ENCODE data around the gene DCBLD2.

The DCBLD2 gene

DNA sequence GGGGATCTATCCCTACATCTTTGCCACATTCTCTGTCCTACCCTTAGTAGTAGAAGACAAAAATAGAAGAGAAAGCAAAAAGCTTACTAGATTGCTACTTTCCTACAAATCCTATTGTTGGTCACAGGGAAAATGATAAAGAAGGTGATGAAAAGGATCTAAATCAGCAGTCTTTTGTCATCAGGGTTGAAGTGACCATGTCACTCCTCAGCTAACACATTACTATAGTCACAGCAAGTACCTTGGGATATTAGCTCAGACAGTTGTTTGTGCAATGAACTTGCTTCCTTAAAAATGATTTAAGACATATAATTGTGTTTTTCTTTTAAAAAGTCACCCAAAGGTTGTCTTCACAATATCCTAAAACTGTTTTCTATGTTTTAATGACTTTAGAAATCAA is 132.0 kb downstream of the DCBLD2 start:
- no peak overlapping the region for H2BK5ac ChIP-seq (ENCODE audit: low read length)
- no peaks in the 10 kb centered on the region for H3K9me3 ChIP-seq (replicated peaks in 1 of 2; ENCODE audit: control insufficient read depth in 2 of 2, insufficient read depth in 1 of 2, low read depth in 1 of 2, low read length in 2 of 2)
- H3K27me3 ChIP-seq (ENCODE audit: control insufficient read depth in 3 of 3, insufficient read depth in 3 of 3, low read depth in 1 of 3, low read length in 3 of 3) = no peaks in the 10 kb centered on the region
- DNase-seq (ENCODE audit: low spot score) = no peak
- no peak overlapping the region for H3K4ac ChIP-seq (ENCODE audit: low read length)
- no peak overlapping the region for H2BK120ac ChIP-seq (ENCODE audit: low read depth, low read length)
- H3K36me3 ChIP-seq (replicated peaks in 1 of 2; ENCODE audit: control insufficient read depth in 2 of 2, insufficient read depth in 2 of 2, low read length in 2 of 2) = no peaks in the 10 kb centered on the region
- no peak overlapping the region for H2BK15ac ChIP-seq (ENCODE audit: low read length)
- no peak overlapping the region for H2BK12ac ChIP-seq (ENCODE audit: low read length)
- no peak overlapping the region for H3K18ac ChIP-seq (ENCODE audit: low read length)
- H3K27ac ChIP-seq (replicated peaks; ENCODE audit: low read length) = no peak overlapping the region
- H4K91ac ChIP-seq (ENCODE audit: low read depth, low read length, poor library complexity) = no peak overlapping the region
- no peak overlapping the region for H2AK5ac ChIP-seq (ENCODE audit: low read depth, low read length)
- no peak overlapping the region for H4K8ac ChIP-seq (ENCODE audit: low read depth, low read length)
- no peaks in the 10 kb centered on the region for H3K79me1 ChIP-seq (ENCODE audit: low read depth, low read length)
- no peak overlapping the region for H2AFZ ChIP-seq (ENCODE audit: low read length)
- H3K4me1 ChIP-seq (ENCODE audit: control insufficient read depth in 2 of 2, insufficient read depth in 1 of 2, low read depth in 1 of 2, low read length in 2 of 2) = peaks cover 0 to 4% of the 10 kb centered on the region in 2 donors
- H3K23ac ChIP-seq (ENCODE audit: low read depth, low read length, poor library complexity) = no peak overlapping the region
- no peak overlapping the region for H3K4me3 ChIP-seq (ENCODE audit: low read length in 2 of 2)
- no peak overlapping the region for H3K4me2 ChIP-seq (ENCODE audit: insufficient read depth, low read length, poor library complexity, severe bottlenecking)
- H3K9ac ChIP-seq (ENCODE audit: low read depth, low read length, poor library complexity) = no peak overlapping the region
- no peak overlapping the region for H3K14ac ChIP-seq (ENCODE audit: low read length)

DNA sequence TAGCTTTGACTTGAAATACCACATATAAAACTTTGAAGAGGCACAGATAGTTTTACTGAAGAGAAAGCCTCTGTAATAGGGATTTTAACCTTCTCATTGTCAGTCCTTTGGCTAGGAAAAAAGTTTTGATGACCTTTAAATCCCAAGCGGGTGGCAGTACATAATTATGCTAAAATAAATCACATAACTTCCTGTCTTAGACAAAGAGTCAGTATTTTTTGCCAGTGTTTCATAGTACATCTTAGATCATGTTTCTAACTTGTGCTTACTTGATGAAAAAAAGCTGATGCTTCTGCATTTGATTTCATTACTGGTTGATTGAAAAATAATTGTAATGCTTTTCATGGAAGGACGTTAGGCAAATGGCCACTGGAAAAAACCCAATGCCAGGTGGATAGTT is 132.5 kb downstream of the DCBLD2 start:
- no peak overlapping the region for H2BK12ac ChIP-seq (ENCODE audit: low read length)

DNA sequence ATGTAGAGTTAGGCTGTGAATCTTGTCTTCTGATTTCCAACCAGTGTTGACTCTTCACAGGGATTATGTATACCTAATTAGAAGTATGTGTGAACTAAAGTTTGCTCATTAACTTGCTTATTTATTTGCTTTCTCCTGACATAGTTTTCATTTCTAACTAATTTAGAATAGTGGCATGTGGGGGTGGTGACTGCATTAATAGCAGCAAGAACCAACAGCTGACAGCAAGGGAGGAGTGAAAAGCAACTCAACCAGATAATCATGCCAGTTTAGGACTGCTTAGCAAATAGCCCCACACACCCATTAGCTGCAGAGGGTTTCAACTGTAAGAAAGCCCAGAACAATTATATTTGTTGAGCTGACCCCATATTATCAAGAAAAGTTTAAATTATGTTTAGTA is 134.6 kb downstream of the DCBLD2 start:
- Histone ChIP-seq H2AK5ac (ENCODE audit: low read depth, low read length) (no peak overlapping the region), H3K9ac (ENCODE audit: low read depth, low read length, poor library complexity) (no peak overlapping the region), H2BK120ac (ENCODE audit: low read depth, low read length) (no peak overlapping the region), H3K4me2 (ENCODE audit: insufficient read depth, low read length, poor library complexity, severe bottlenecking) (no peak overlapping the region), H3K18ac (ENCODE audit: low read length) (no peak overlapping the region), H2BK5ac (ENCODE audit: low read length) (no peak overlapping the region), H2BK12ac (ENCODE audit: low read length) (no peak overlapping the region), H3K14ac (ENCODE audit: low read length) (no peak overlapping the region), H3K27me3 (ENCODE audit: control insufficient read depth in 3 of 3, insufficient read depth in 3 of 3, low read depth in 1 of 3, low read length in 3 of 3) (no peaks in the 10 kb centered on the region), H3K4ac (ENCODE audit: low read length) (no peak overlapping the region), H3K27ac (replicated peaks; ENCODE audit: low read length) (no peak overlapping the region), H2BK15ac (ENCODE audit: low read length) (no peak overlapping the region), H4K91ac (ENCODE audit: low read depth, low read length, poor library complexity) (no peak overlapping the region), H3K36me3 (replicated peaks in 1 of 2; ENCODE audit: control insufficient read depth in 2 of 2, insufficient read depth in 2 of 2, low read length in 2 of 2) (no peaks in the 10 kb centered on the region), H2AFZ (ENCODE audit: low read length) (no peak overlapping the region), H4K8ac (ENCODE audit: low read depth, low read length) (no peak overlapping the region), H3K79me1 (ENCODE audit: low read depth, low read length) (no peaks in the 10 kb centered on the region), H3K4me3 (ENCODE audit: low read length in 2 of 2) (no peak overlapping the region), H3K23ac (ENCODE audit: low read depth, low read length, poor library complexity) (no peak overlapping the region), H3K4me1 (ENCODE audit: control insufficient read depth in 2 of 2, insufficient read depth in 1 of 2, low read depth in 1 of 2, low read length in 2 of 2) (peaks cover 3 to 7% of the 10 kb centered on the region in 2 donors), H3K9me3 (replicated peaks in 1 of 2; ENCODE audit: control insufficient read depth in 2 of 2, insufficient read depth in 1 of 2, low read depth in 1 of 2, low read length in 2 of 2) (no peaks in the 10 kb centered on the region)
- DNase-seq (ENCODE audit: low spot score) = no peak

More for the DNA sequence above, 132.5 kb downstream of the DCBLD2 start:
- no peaks in the 10 kb centered on the region for H3K9me3 ChIP-seq (replicated peaks in 1 of 2; ENCODE audit: control insufficient read depth in 2 of 2, insufficient read depth in 1 of 2, low read depth in 1 of 2, low read length in 2 of 2)
- no peak overlapping the region for H3K18ac ChIP-seq (ENCODE audit: low read length)
- no peak overlapping the region for H2BK5ac ChIP-seq (ENCODE audit: low read length)
- no peak overlapping the region for H3K4me3 ChIP-seq (ENCODE audit: low read length in 2 of 2)
- WGBS, 2 donors (ENCODE audit: extremely low coverage in 2 of 2, insufficient read length in 2 of 2, insufficient replicate concordance in 1 of 2) = no CpG with 5 or more reads among the region's 2 CpGs
- H3K36me3 ChIP-seq (replicated peaks in 1 of 2; ENCODE audit: control insufficient read depth in 2 of 2, insufficient read depth in 2 of 2, low read length in 2 of 2) = no peaks in the 10 kb centered on the region
- no peak overlapping the region for H3K27ac ChIP-seq (replicated peaks; ENCODE audit: low read length)
- H2BK15ac ChIP-seq (ENCODE audit: low read length) = no peak overlapping the region
- H2AFZ ChIP-seq (ENCODE audit: low read length) = no peak overlapping the region
- no peaks in the 10 kb centered on the region for H3K27me3 ChIP-seq (ENCODE audit: control insufficient read depth in 3 of 3, insufficient read depth in 3 of 3, low read depth in 1 of 3, low read length in 3 of 3)
- no peaks in the 10 kb centered on the region for H3K79me1 ChIP-seq (ENCODE audit: low read depth, low read length)
- no peak overlapping the region for H2AK5ac ChIP-seq (ENCODE audit: low read depth, low read length)
- no peak overlapping the region for H3K23ac ChIP-seq (ENCODE audit: low read depth, low read length, poor library complexity)
- H3K9ac ChIP-seq (ENCODE audit: low read depth, low read length, poor library complexity) = no peak overlapping the region
- no peak overlapping the region for H3K4ac ChIP-seq (ENCODE audit: low read length)
- no peak overlapping the region for H4K91ac ChIP-seq (ENCODE audit: low read depth, low read length, poor library complexity)
- no peak overlapping the region for H2BK120ac ChIP-seq (ENCODE audit: low read depth, low read length)
- no peak overlapping the region for H4K8ac ChIP-seq (ENCODE audit: low read depth, low read length)
- H3K4me1 ChIP-seq (ENCODE audit: control insufficient read depth in 2 of 2, insufficient read depth in 1 of 2, low read depth in 1 of 2, low read length in 2 of 2) = peaks cover 0 to 4% of the 10 kb centered on the region in 2 donors
- DNase-seq (ENCODE audit: low spot score) = no peak
- no peak overlapping the region for H3K14ac ChIP-seq (ENCODE audit: low read length)
- no peak overlapping the region for H3K4me2 ChIP-seq (ENCODE audit: insufficient read depth, low read length, poor library complexity, severe bottlenecking)

DNA sequence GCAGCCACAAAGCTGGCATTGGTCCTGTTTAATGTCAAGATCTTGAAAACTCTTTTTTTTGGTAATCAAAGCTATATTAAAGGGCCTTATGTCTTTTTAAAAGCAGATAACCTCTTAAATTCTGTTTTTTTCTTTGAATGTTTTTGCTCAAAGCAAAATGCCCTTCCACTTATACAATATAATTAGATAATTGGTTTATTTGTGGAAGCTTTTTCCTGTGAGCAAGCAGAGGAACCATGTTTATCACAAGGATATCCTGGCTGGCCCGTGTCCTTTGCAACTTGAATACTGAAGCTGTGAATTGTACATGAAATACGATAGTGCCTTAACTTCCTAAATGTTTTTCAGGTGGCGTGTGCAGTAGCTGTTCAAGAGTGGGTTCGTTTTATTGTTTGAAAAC is 135.8 kb downstream of the DCBLD2 start:
- no peak overlapping the region for H2BK15ac ChIP-seq (ENCODE audit: low read length)
- no peak overlapping the region for H3K4me2 ChIP-seq (ENCODE audit: insufficient read depth, low read length, poor library complexity, severe bottlenecking)
- no peak overlapping the region for H3K4ac ChIP-seq (ENCODE audit: low read length)
- H2AFZ ChIP-seq (ENCODE audit: low read length) = no peak overlapping the region
- no peak overlapping the region for H2AK5ac ChIP-seq (ENCODE audit: low read depth, low read length)
- no peak overlapping the region for H3K4me3 ChIP-seq (ENCODE audit: low read length in 2 of 2)
- H4K8ac ChIP-seq (ENCODE audit: low read depth, low read length) = no peak overlapping the region
- DNase-seq (ENCODE audit: low spot score) = no peak
- H3K9me3 ChIP-seq (replicated peaks in 1 of 2; ENCODE audit: control insufficient read depth in 2 of 2, insufficient read depth in 1 of 2, low read depth in 1 of 2, low read length in 2 of 2) = no peaks in the 10 kb centered on the region
- no CpG with 5 or more reads among the region's 4 CpGs for WGBS, 2 donors (ENCODE audit: extremely low coverage in 2 of 2, insufficient read length in 2 of 2, insufficient replicate concordance in 1 of 2)
- H3K27ac ChIP-seq (replicated peaks; ENCODE audit: low read length) = no peak overlapping the region
- H2BK12ac ChIP-seq (ENCODE audit: low read length) = no peak overlapping the region
- H4K91ac ChIP-seq (ENCODE audit: low read depth, low read length, poor library complexity) = no peak overlapping the region
- no peak overlapping the region for H3K9ac ChIP-seq (ENCODE audit: low read depth, low read length, poor library complexity)
- H3K27me3 ChIP-seq (ENCODE audit: control insufficient read depth in 3 of 3, insufficient read depth in 3 of 3, low read depth in 1 of 3, low read length in 3 of 3) = no peaks in the 10 kb centered on the region
- H3K14ac ChIP-seq (ENCODE audit: low read length) = no peak overlapping the region
- H3K18ac ChIP-seq (ENCODE audit: low read length) = no peak overlapping the region
- H3K36me3 ChIP-seq (replicated peaks in 1 of 2; ENCODE audit: control insufficient read depth in 2 of 2, insufficient read depth in 2 of 2, low read length in 2 of 2) = no peaks in the 10 kb centered on the region
- H3K4me1 ChIP-seq (ENCODE audit: control insufficient read depth in 2 of 2, insufficient read depth in 1 of 2, low read depth in 1 of 2, low read length in 2 of 2) = peaks cover 7% of the 10 kb centered on the region in 2 donors
- H3K79me1 ChIP-seq (ENCODE audit: low read depth, low read length) = no peaks in the 10 kb centered on the region
- H2BK5ac ChIP-seq (ENCODE audit: low read length) = no peak overlapping the region
- no peak overlapping the region for H3K23ac ChIP-seq (ENCODE audit: low read depth, low read length, poor library complexity)
- H2BK120ac ChIP-seq (ENCODE audit: low read depth, low read length) = no peak overlapping the region
